Thyroid gland (tissue), 4 donors: Measurements from ENCODE around the gene CHCHD6.

Experiments used
- POLR2A ChIP-seq, 2 donors: fragments of 450-650 bp; IDR thresholded peaks; one replicate each; pipeline ENCODE4 v1.6.1; 2017; ENCODE audit warnings: antibody characterized with exemption in 2 of 2, mild to moderate bottlenecking in 2 of 2, moderate library complexity in 1 of 2
- TF ChIP-seq, protein P1 (sequence below), 6 experiments: fragments of 200-600 bp in 3 of 6; fragments of 450-650 bp in 3 of 6; sonication (generic) in 3 of 6; IDR thresholded peaks; one replicate each; pipeline ENCODE4 v1.5.1; 2016 to 2019; ENCODE audit warnings: antibody characterized with exemption in 6 of 6, mild to moderate bottlenecking in 2 of 6, inconsistent platforms in 1 of 6, moderate library complexity in 1 of 6

DNA sequence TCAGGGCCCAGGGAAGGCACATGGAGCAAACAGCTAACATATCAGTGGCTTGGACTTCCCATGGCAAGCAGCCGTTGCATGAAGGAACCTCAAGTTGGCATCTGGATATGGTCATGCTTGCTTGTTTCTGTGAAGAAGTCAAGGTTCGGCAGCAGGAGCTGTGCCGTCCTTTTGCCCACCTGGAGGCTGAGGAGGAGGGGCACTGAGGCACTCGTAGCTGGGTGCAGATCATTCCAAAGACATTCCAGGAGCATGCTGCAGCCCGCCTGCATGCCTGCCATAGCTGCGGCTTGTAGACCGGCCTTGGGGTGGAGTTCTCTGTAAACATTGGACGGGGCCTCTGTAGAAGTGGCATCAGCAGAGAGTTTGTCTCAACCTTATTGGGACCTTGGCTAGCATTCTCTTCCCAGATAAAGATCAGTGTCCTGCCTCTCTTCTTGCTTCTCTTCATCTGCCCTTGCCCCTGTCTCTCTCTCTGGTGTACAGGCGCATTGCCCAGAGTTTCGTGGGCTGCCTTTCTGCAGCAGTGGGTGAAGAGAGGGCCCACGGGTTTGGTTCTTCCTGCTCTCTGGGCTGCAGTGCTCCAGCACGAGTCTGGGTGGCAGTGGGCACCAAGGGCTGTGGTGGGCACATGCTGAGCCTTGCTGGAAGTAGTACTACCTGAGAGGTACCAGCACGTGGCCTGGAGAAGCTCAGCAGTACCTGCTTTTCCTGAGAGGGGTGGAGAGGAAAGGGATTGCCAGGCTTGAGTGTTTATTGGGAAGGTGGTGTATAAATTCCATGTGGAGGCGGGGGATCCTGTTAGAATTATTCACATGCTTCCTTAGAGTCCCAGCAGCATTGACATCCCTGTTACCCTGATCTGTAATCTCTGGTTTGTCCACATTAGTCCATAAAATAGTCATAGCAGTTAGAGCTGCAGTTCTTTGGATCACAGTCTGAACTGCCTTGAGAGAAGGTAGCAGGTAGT, 49.4 kb downstream of the CHCHD6 start:
- no peak for TF ChIP-seq POLR2A (IDR thresholded peaks at IDR 0.05)
- TF ChIP-seq, protein P1, sequence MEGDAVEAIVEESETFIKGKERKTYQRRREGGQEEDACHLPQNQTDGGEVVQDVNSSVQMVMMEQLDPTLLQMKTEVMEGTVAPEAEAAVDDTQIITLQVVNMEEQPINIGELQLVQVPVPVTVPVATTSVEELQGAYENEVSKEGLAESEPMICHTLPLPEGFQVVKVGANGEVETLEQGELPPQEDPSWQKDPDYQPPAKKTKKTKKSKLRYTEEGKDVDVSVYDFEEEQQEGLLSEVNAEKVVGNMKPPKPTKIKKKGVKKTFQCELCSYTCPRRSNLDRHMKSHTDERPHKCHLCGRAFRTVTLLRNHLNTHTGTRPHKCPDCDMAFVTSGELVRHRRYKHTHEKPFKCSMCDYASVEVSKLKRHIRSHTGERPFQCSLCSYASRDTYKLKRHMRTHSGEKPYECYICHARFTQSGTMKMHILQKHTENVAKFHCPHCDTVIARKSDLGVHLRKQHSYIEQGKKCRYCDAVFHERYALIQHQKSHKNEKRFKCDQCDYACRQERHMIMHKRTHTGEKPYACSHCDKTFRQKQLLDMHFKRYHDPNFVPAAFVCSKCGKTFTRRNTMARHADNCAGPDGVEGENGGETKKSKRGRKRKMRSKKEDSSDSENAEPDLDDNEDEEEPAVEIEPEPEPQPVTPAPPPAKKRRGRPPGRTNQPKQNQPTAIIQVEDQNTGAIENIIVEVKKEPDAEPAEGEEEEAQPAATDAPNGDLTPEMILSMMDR (IDR thresholded peaks at IDR 0.05): no peak
